Measurements from ENCODE around the gene GRK1.

GRK1 gene

DNA sequence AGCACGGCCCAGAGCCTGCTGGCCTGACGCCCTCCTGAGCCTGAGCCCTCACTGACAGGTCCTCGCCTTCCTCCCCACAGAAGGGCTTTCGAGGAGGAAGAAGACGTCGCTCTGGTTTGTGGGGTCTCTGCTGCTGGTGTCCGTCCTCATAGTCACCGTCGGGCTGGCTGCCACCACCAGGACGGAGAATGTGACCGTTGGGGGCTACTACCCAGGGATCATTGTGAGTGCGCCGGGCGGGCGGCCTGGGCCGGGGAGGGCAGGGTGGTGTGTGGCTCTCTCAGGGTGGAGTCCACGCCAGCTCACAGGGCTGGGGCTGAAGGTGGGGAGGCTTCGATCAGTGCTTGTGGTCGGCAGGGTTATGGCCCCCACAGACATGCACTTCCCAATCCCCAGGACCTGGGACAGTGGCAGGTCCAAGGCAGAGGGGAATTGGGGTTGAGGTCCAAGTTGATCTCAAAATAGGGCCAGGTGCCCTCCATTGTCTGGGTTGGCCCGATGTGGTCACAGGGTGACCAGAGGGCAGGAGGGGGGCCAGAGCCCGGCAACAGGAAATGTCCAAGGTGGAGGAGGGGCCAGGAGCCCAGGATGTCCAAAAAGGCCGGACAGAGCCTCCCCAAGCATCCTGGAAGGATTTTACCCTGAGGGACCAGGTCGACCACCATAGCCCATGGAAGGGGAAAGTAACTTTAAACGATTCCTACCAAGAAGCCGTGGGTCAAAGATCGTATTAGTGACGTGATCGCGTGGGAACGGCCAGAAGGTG lies 99.2 kb downstream of the GRK1 start:
- no peak overlapping the region for H3K27ac ChIP-seq (ENCODE audit: low read depth, low read length)
- H3K36me3 ChIP-seq (ENCODE audit: control insufficient read depth, insufficient read depth, low read length) = no peaks in the 10 kb centered on the region
- peaks cover 6% of the 10 kb centered on the region for H3K27me3 ChIP-seq (ENCODE audit: control insufficient read depth, insufficient read depth, low read length)
- H3K4me3 ChIP-seq (ENCODE audit: low read depth, low read length) = no peak overlapping the region
- peaks cover 6% of the 10 kb centered on the region; the same call in 1 of the 2 replicates for H3K4me1 ChIP-seq (ENCODE audit: control insufficient read depth, insufficient read depth, low read length)
- H3K9ac ChIP-seq (ENCODE audit: low read depth, low read length) = no peak overlapping the region
- H3K9me3 ChIP-seq (ENCODE audit: control insufficient read depth, insufficient read depth, low read length) = no peaks in the 10 kb centered on the region

DNA sequence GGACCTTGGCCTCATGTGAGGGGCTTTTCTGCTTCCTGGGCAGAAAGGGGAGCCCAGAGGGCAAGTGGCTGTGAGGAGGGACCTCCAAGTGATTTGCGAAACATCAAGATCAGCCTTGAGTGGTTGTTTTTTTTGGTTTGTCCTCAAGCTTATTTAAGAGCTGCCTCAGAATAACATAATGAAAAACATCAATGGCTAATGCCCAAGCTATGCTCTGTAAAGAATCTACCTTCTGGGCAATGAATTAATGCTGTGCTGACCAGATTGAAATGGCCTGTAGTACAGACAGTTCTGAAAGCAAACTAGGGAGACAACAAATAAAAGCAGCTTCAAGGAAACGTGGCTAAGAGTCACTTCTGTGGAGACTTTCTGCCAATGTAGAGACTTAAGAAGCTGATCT lies 100.3 kb downstream of the GRK1 start:
- Histone ChIP-seq H3K27ac (ENCODE audit: low read depth, low read length) (no peak overlapping the region), H3K36me3 (ENCODE audit: control insufficient read depth, insufficient read depth, low read length) (no peaks in the 10 kb centered on the region), H3K4me1 (ENCODE audit: control insufficient read depth, insufficient read depth, low read length) (peaks cover 6% of the 10 kb centered on the region; the same call in 1 of the 2 replicates), H3K4me3 (ENCODE audit: low read depth, low read length) (no peak overlapping the region), H3K9ac (ENCODE audit: low read depth, low read length) (no peak overlapping the region), H3K9me3 (ENCODE audit: control insufficient read depth, insufficient read depth, low read length) (no peaks in the 10 kb centered on the region), H3K27me3 (ENCODE audit: control insufficient read depth, insufficient read depth, low read length) (no peaks in the 10 kb centered on the region)

DNA sequence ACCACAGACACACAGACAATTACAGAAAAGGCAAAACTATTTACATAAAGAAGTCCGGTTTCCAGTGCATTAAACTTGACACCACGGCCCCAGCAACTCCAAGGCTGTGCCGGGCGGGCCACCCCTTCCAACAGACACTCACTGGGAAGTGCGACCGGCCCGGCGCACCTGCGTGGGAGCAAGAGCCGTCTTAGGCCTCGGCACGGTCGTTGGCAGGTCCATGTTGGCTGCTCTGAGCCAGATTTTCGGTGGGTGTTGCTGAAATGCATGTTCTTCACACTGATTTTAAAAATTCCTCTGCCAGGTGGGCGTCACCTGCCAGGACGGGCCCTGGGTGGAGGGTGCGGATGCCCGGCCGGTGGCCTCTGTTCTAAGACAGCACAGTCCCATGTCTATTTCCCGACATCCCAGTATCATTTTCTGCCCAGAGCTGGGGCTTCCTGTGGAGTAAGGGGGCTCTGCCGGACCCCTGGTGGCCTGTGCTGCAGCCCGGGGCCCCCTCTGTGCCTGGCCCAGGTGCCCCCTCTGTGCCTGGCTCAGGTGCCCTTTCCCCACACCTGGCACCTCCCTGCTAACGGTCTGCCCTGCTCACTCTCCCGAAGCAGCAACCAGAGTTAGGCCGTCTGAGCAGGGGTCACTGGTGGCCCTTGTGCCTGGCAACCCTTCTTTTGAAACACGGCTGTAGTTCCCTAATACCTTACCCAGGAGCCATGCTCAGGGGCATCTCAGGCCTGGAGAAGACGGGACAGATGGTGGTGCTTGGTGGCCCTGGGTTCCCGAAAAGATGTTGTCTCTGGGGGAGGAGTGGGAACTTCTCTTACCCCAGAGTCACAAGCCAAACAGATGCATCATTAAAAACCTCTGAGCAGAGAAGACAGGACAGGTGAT lies 101.2 kb downstream of the GRK1 start:
- Histone ChIP-seq H3K4me1 (ENCODE audit: control insufficient read depth, insufficient read depth, low read length) (peaks cover 6% of the 10 kb centered on the region; the same call in 1 of the 2 replicates), H3K27ac (ENCODE audit: low read depth, low read length) (no peak overlapping the region), H3K27me3 (ENCODE audit: control insufficient read depth, insufficient read depth, low read length) (no peaks in the 10 kb centered on the region), H3K9ac (ENCODE audit: low read depth, low read length) (no peak overlapping the region), H3K36me3 (ENCODE audit: control insufficient read depth, insufficient read depth, low read length) (no peaks in the 10 kb centered on the region), H3K9me3 (ENCODE audit: control insufficient read depth, insufficient read depth, low read length) (no peaks in the 10 kb centered on the region), H3K4me3 (ENCODE audit: low read depth, low read length) (no peak overlapping the region)

DNA sequence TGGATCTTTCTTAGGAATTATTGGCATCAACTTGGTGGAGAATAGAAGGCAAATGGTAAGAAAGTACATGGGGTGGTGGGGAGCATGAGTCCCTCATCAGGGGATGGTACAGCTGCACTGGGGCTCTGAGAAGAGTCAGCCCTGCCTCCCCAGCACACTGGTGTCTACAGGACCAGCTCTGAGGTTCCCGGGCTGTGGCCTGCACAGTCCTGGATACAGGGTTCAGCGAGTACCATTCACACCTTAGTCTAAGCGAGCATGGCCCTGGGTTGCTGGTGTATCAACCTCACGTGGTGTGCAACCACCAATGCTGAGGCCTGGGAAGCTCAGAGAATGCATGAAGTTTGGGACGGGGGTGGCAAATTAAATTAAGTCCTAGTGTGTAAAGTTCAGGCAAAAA lies 102.1 kb downstream of the GRK1 start:
- no peaks in the 10 kb centered on the region for H3K36me3 ChIP-seq (ENCODE audit: control insufficient read depth, insufficient read depth, low read length)
- no peak overlapping the region for H3K9ac ChIP-seq (ENCODE audit: low read depth, low read length)
- no peak overlapping the region for H3K4me3 ChIP-seq (ENCODE audit: low read depth, low read length)
- no peaks in the 10 kb centered on the region for H3K27me3 ChIP-seq (ENCODE audit: control insufficient read depth, insufficient read depth, low read length)
- H3K4me1 ChIP-seq (ENCODE audit: control insufficient read depth, insufficient read depth, low read length) = peaks cover 6% of the 10 kb centered on the region; the same call in 1 of the 2 replicates
- H3K27ac ChIP-seq (ENCODE audit: low read depth, low read length) = no peak overlapping the region
- no peaks in the 10 kb centered on the region for H3K9me3 ChIP-seq (ENCODE audit: control insufficient read depth, insufficient read depth, low read length)

DNA sequence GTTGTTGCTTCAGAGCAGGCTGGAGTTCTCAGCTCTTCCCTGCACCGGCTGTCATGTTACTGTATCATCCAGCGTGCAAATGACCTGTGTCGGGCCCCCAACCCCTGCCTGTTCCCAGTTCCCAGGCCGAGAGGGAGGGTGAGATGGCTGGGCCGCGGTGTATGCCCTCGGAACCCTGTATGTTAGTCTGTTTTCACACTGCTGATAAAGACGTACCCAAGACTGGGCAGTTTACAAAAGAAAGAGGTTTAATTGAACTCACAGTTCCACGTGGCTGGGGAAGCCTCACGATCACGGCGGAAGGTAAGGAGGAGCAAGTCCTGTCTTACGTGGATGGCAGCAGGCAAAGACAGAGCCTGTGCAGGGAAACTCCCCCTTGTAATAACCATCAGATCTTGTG lies 102.9 kb downstream of the GRK1 start:
- no peaks in the 10 kb centered on the region for H3K27me3 ChIP-seq (ENCODE audit: control insufficient read depth, insufficient read depth, low read length)
- no peak overlapping the region for H3K4me3 ChIP-seq (ENCODE audit: low read depth, low read length)
- H3K9me3 ChIP-seq (ENCODE audit: control insufficient read depth, insufficient read depth, low read length) = no peaks in the 10 kb centered on the region
- H3K36me3 ChIP-seq (ENCODE audit: control insufficient read depth, insufficient read depth, low read length) = no peaks in the 10 kb centered on the region
- no peak overlapping the region for H3K9ac ChIP-seq (ENCODE audit: low read depth, low read length)
- H3K27ac ChIP-seq (ENCODE audit: low read depth, low read length) = no peak overlapping the region
- peaks cover 6% of the 10 kb centered on the region; the same call in 1 of the 2 replicates for H3K4me1 ChIP-seq (ENCODE audit: control insufficient read depth, insufficient read depth, low read length)

DNA sequence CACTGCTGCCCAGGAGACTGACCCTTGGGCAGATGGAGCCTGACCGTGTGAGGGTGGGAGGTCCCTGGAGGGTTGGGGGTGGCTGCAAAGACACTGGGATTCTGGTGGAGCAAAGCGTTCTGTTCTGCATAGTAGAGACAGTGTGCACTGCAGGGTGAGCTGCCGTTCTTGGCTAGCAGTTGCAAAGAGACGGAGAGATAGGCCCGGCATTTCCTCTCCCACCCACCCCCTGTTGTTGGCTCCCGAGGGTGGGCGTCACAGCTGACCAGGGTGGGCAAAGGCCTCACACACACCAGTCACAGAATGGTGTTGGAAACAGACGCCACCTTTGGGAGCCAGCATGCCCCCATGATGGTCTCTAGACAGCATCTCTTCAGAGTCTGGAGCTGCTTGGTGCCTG lies 103.4 kb downstream of the GRK1 start:
- Histone ChIP-seq H3K36me3 (ENCODE audit: control insufficient read depth, insufficient read depth, low read length) (no peaks in the 10 kb centered on the region), H3K4me3 (ENCODE audit: low read depth, low read length) (no peak overlapping the region), H3K27ac (ENCODE audit: low read depth, low read length) (no peak overlapping the region), H3K9me3 (ENCODE audit: control insufficient read depth, insufficient read depth, low read length) (no peaks in the 10 kb centered on the region), H3K4me1 (ENCODE audit: control insufficient read depth, insufficient read depth, low read length) (peaks cover 4% of the 10 kb centered on the region; the same call in 1 of the 2 replicates), H3K27me3 (ENCODE audit: control insufficient read depth, insufficient read depth, low read length) (no peaks in the 10 kb centered on the region), H3K9ac (ENCODE audit: low read depth, low read length) (no peak overlapping the region)

DNA sequence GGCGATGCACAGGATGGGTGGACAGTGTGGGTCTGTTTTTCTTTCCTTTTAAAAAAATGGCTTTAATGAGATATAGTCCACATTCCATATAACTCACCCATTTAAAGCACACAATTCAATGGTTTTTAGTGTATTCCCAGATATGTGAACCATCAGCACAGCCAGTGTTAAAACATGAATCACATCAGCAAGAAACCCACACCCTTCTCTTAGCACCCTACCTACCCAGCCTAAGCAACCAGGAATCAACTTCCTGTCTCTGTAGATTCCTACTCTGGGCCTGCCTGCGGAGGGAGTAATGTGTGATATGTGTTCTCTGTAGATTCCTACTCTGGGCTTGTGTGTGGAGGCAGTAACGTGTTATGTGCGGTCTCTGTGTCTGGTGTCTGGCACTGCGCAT lies 103.9 kb downstream of the GRK1 start:
- Histone ChIP-seq H3K27me3 (ENCODE audit: control insufficient read depth, insufficient read depth, low read length) (no peaks in the 10 kb centered on the region), H3K36me3 (ENCODE audit: control insufficient read depth, insufficient read depth, low read length) (no peaks in the 10 kb centered on the region), H3K9me3 (ENCODE audit: control insufficient read depth, insufficient read depth, low read length) (no peaks in the 10 kb centered on the region), H3K4me1 (ENCODE audit: control insufficient read depth, insufficient read depth, low read length) (no peaks in the 10 kb centered on the region), H3K27ac (ENCODE audit: low read depth, low read length) (no peak overlapping the region), H3K4me3 (ENCODE audit: low read depth, low read length) (no peak overlapping the region), H3K9ac (ENCODE audit: low read depth, low read length) (no peak overlapping the region)

DNA sequence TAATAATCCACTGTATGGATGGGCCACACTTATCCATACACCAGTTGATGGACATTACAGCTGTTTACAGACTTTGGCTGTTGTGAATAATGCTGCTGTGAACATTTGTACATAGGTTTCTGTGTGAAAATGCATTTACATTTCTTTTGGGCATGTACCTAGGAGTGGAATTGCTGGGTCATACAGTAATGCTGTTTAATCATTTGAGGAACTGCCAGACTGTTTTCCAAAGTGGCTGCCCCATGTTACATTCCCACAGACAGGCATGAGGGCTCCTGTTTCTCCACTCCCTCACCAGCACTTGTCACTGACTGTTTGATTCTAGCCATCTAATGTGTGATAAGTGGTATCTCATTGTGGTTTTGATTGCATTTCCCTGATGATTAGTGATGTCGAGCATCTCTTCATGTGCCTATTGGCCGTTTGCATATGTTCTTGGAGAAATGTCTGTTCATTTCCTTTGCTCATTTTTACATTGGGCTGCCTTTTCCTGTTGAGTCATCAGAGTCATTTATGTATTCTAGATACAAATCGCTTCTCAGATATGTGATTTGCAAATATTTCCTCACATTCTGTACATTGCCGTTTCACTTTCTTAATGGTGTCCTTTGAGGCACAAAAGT lies 104.8 kb downstream of the GRK1 start:
- no peak overlapping the region for H3K4me3 ChIP-seq (ENCODE audit: low read depth, low read length)
- H3K9ac ChIP-seq (ENCODE audit: low read depth, low read length) = no peak overlapping the region
- no peak overlapping the region for H3K27ac ChIP-seq (ENCODE audit: low read depth, low read length)
- H3K27me3 ChIP-seq (ENCODE audit: control insufficient read depth, insufficient read depth, low read length) = no peaks in the 10 kb centered on the region
- no peaks in the 10 kb centered on the region for H3K4me1 ChIP-seq (ENCODE audit: control insufficient read depth, insufficient read depth, low read length)
- no peaks in the 10 kb centered on the region for H3K9me3 ChIP-seq (ENCODE audit: control insufficient read depth, insufficient read depth, low read length)
- H3K36me3 ChIP-seq (ENCODE audit: control insufficient read depth, insufficient read depth, low read length) = no peaks in the 10 kb centered on the region

DNA sequence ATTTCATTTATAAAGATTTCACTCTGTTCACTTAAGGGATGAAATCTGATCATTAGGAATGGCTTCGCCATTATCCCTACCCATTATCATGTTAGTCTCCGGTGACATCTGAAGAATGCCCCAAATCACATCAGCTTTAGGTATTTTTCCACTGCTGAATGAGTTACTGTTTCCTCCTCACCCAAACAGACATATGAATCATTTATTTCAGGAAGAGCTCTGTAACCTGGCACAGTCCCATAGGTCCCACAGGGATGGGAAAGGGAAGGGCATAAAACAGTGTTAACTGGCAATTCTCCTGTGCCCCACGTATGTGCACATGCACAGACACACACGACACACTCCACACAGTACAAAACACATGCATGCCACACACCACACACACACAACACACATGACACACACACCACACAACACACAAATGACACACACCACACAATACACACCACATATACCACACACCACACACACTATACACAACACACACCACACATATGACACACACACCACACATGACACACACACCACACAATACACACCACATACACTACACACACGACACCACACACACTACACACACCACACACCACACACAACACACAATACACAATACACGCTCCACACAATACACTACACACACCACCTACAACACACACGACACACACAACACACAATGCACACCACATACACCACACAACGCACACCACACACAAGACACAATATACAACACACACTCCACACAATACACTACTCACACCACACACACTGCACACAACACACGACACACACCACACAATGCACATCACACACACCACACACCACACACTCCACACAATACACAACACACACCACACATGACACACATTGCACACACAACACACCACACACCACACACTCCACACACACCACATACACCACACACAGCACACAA lies 107.4 kb downstream of the GRK1 start:
- Histone ChIP-seq H3K9me3 (ENCODE audit: control insufficient read depth, insufficient read depth, low read length) (no peaks in the 10 kb centered on the region), H3K4me1 (ENCODE audit: control insufficient read depth, insufficient read depth, low read length) (no peaks in the 10 kb centered on the region), H3K9ac (ENCODE audit: low read depth, low read length) (no peak overlapping the region), H3K27me3 (ENCODE audit: control insufficient read depth, insufficient read depth, low read length) (no peaks in the 10 kb centered on the region), H3K27ac (ENCODE audit: low read depth, low read length) (no peak overlapping the region), H3K4me3 (ENCODE audit: low read depth, low read length) (no peak overlapping the region), H3K36me3 (ENCODE audit: control insufficient read depth, insufficient read depth, low read length) (no peaks in the 10 kb centered on the region)

DNA sequence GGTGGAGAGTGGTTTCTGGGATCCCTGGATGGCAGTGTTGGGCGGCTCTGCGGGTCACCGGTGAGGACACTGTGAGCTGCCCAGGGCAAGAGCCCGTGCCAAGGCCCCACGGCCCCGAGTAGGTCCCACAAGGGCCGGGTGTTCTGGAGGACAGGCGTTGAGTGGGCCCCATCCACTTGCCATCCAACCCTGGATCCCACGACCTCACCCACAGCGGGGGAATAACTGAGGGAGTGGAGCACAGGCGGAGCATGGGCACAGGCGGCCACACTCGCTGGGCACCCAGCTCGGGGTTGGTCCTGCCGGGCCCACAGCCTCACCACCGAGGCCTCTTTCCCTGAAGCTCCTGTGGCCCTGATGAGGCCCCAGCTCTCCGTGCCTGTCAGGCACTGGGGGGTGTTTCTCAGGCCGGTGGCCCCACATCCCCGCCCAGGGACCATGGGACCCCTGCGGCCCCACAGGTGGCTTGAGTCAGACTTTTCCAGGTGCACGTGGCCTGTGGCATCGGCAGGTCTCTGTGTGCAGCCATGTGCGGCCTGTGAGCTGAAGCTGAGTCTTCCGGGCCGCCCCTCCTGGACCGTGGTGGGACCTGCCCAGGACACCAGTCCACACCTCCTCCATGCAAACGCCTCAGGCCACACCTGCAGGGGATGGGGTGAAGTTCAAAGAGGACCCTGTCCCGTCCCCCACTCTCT lies 108.6 kb downstream of the GRK1 start:
- no peaks in the 10 kb centered on the region for H3K9me3 ChIP-seq (ENCODE audit: control insufficient read depth, insufficient read depth, low read length)
- no peak overlapping the region for H3K4me3 ChIP-seq (ENCODE audit: low read depth, low read length)
- H3K27ac ChIP-seq (ENCODE audit: low read depth, low read length) = no peak overlapping the region
- no peaks in the 10 kb centered on the region for H3K27me3 ChIP-seq (ENCODE audit: control insufficient read depth, insufficient read depth, low read length)
- no peaks in the 10 kb centered on the region for H3K36me3 ChIP-seq (ENCODE audit: control insufficient read depth, insufficient read depth, low read length)
- H3K4me1 ChIP-seq (ENCODE audit: control insufficient read depth, insufficient read depth, low read length) = no peaks in the 10 kb centered on the region
- no peak overlapping the region for H3K9ac ChIP-seq (ENCODE audit: low read depth, low read length)
